HG03095 (cell line): ENCODE data around the gene LRRFIP2.
"Not testable (repeated sequence)": the region's sequence is repeated elsewhere in the genome, so short reads cannot be mapped to it uniquely, and the experiment has no call there.

ENCODE experiments used
- ATAC-seq: cut with Tn5 transposase; IDR thresholded peaks from one replicate; pipeline ENCODE4 v1.9.1; 2021; ENCODE audit warnings: moderate library complexity; ENCODE audit not compliant: unreplicated experiment

The LRRFIP2 gene

GRCh38 chr3:37071921-37072320 is 102.5 kb downstream of the LRRFIP2 start:
- ATAC-seq: no peak

- ATAC-seq: no peak
Observed at GRCh38 chr3:37068031-37068430, 106.4 kb downstream of the LRRFIP2 start.

GRCh38 chr3:37067577-37067976 is 106.8 kb downstream of the LRRFIP2 start:
- ATAC-seq: no peak

- ATAC-seq: no peak
Observed at GRCh38 chr3:37064747-37065146, 109.6 kb downstream of the LRRFIP2 start.

- no peak for ATAC-seq
Observed at GRCh38 chr3:37058117-37058516, 116.3 kb downstream of the LRRFIP2 start.

GRCh38 chr3:37056826-37057225 is 117.6 kb downstream of the LRRFIP2 start:
- no peak for ATAC-seq

- not testable (repeated sequence) for ATAC-seq
Observed at GRCh38 chr3:37055077-37055476, 119.3 kb downstream of the LRRFIP2 start.

GRCh38 chr3:37054370-37054769 is 120.0 kb downstream of the LRRFIP2 start:
- ATAC-seq: peak; percentile 89

GRCh38 chr3:37053753-37054152 is 120.6 kb downstream of the LRRFIP2 start:
- ATAC-seq: peak; percentile 9

- ATAC-seq: no peak
Observed at GRCh38 chr3:37053337-37053736, 121.0 kb downstream of the LRRFIP2 start.

- ATAC-seq: no peak
Observed at GRCh38 chr3:37052860-37053259, 121.5 kb downstream of the LRRFIP2 start.

GRCh38 chr3:37050282-37050681 is 124.1 kb downstream of the LRRFIP2 start:
- no peak for ATAC-seq

- ATAC-seq: not testable (repeated sequence)
Observed at GRCh38 chr3:37042712-37043111, 131.7 kb downstream of the LRRFIP2 start.

GRCh38 chr3:37041546-37042195 is 132.7 kb downstream of the LRRFIP2 start:
- ATAC-seq: no peak

- no peak for ATAC-seq
Observed at GRCh38 chr3:37040231-37040630, 134.2 kb downstream of the LRRFIP2 start.

- no peak for ATAC-seq
Observed at GRCh38 chr3:37039161-37039846, 135.1 kb downstream of the LRRFIP2 start.

GRCh38 chr3:37037352-37037751 is 137.0 kb downstream of the LRRFIP2 start:
- ATAC-seq: no peak

- ATAC-seq: no peak
Observed at GRCh38 chr3:37032961-37033360, 141.4 kb downstream of the LRRFIP2 start.

- ATAC-seq: no peak
Observed at GRCh38 chr3:37031096-37031682, 143.2 kb downstream of the LRRFIP2 start.

- ATAC-seq: no peak
Observed at GRCh38 chr3:37030588-37030987, 143.8 kb downstream of the LRRFIP2 start.

GRCh38 chr3:37029516-37030163 is 144.7 kb downstream of the LRRFIP2 start:
- no peak for ATAC-seq

- no peak for ATAC-seq
Observed at GRCh38 chr3:37029111-37029510, 145.3 kb downstream of the LRRFIP2 start.
